HG03060 (cell line): ENCODE results near the gene TCAF1.

Experiments used
- ATAC-seq: cut with Tn5 transposase; IDR thresholded peaks from one replicate; pipeline ENCODE4 v1.9.1; 2021; ENCODE audit warnings: low read depth, moderate number of reproducible peaks; ENCODE audit not compliant: unreplicated experiment

The TCAF1 gene, protein sequence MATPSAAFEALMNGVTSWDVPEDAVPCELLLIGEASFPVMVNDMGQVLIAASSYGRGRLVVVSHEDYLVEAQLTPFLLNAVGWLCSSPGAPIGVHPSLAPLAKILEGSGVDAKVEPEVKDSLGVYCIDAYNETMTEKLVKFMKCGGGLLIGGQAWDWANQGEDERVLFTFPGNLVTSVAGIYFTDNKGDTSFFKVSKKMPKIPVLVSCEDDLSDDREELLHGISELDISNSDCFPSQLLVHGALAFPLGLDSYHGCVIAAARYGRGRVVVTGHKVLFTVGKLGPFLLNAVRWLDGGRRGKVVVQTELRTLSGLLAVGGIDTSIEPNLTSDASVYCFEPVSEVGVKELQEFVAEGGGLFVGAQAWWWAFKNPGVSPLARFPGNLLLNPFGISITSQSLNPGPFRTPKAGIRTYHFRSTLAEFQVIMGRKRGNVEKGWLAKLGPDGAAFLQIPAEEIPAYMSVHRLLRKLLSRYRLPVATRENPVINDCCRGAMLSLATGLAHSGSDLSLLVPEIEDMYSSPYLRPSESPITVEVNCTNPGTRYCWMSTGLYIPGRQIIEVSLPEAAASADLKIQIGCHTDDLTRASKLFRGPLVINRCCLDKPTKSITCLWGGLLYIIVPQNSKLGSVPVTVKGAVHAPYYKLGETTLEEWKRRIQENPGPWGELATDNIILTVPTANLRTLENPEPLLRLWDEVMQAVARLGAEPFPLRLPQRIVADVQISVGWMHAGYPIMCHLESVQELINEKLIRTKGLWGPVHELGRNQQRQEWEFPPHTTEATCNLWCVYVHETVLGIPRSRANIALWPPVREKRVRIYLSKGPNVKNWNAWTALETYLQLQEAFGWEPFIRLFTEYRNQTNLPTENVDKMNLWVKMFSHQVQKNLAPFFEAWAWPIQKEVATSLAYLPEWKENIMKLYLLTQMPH

DNA sequence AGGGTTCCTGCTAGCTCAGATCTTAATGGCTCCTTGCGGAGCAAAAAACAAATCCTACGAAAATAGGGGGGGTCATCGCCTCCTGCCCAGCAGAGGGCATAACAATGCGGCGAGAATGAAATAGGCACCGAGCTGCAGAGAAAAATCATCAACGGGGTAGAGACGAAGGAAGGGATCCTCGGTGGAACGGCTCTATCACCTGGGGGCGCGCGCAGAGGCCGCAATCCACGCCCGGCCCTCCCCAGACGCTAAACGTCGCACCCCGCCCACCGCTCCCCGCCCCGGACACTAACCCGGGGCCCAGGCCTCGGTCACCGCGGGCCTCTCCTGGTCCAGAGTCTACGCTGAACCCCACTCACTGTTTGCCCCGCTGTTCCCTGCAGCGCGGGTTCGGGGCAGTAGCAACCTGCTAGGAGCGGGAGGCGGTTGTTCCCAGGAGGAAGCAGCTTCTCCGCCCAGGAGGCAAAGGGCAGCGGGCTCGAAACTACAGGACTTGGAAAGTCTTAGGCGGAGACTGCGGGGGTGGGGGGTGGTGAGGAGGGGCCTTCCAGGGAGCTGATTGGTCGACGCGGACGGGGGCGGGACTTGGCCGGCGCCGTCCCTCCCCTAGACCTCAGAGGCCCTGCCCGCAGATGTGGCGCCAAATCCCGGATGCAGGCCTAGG lies at the start of gene TCAF1:
Gene TCAF1 (minus strand): TSS at position 509 of the 664 bp plus-strand sequence. CDS start 25,568 bp downstream, outside the sequence.
- ATAC-seq, result peak; percentile 47

- no peak for ATAC-seq
These were observed 46.8 kb upstream of the TCAF1 start for GRCh38 chr7:143948733-143949132.

- ATAC-seq, result no peak
These were observed 45.1 kb upstream of the TCAF1 start for GRCh38 chr7:143947111-143947510.

GRCh38 chr7:143945423-143945822 lies 43.4 kb upstream of the TCAF1 start:
- no peak for ATAC-seq

- no peak for ATAC-seq
These were observed 36.6 kb upstream of the TCAF1 start for GRCh38 chr7:143938379-143939243.

DNA sequence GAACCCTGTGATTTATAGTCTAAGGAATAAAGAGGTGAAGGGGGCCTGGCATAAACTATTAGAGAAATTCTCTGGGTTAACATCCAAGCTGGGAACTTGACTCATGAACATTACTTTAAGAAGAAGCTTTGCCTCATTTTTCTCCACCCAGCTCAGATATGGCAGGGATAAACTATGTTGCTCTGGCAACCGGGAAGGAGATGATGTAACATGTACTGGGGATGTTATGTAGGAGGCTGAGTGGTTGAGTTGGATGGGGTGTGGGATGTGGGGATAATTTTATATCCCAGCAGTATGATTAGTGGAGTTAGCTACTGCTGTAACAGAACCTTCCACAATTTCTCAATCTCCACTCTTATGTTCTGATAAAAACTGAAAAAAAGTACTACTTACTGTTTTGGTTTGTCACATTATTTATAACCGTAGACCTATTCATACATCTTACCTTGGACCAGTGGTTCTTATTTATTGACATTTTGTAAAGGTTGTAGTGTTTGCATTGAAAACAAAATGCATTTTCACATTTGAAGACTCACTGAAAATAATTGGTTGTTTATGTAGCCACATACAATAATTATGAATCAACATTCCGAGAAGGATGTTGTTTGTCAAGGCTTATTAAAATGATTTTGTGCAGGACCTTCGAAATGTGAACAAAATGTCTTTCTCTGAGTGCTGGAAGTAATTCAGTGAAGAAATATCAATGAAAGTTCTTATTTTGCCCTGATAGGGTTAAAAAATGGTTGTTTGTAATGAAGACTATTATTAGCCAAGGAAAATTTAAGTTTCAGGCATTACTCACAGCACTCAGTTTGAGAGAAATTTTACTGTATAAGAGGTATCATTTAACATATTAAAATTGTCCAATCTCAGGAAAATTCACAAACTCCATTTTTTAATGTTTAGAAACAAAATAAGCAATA lies 34.4 kb upstream of the TCAF1 start:
- no peak for ATAC-seq

DNA sequence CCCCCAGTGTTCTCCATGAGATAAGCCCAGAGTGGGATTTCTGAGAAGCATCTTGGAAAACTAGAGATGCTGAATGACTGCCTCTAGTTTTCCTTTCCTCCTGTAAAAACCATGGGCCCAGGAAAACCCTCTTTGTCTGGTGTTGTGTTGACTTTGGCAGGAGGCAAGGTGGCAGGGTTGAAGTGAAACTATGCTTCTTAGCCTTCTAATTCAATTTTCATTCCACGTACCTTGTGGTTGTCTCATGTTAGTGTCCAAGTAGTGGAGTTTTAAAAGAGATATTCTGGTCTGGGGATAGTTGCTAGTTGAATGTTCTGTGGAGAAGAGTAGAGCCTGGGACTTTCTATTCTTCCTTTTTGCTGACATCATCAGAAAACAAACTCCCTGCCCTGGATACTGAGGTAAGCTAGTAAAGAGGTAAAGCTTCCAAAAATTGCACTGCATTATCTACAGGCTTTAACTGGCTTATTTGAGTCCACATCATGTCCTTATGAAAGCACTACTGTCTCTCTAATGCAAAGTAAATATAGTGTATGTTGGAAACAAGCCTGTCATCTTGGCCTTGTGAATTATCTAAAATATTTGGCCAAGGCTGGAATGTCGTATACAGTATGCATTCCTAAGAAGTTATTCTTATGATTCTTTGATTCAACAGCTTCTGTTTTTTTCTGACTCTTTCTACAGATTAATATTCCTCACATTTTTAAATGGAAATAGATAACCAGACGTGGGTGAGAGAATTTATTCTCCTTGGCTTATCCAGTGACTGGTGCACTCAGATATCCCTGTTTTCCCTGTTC lies 32.8 kb upstream of the TCAF1 start, which contains the start of gene OR2F2:
Gene OR2F2 (plus strand): TSS at position 708 of the 800 bp plus-strand sequence. CDS start 0 bp downstream, at position 708.
- ATAC-seq, result no peak

DNA sequence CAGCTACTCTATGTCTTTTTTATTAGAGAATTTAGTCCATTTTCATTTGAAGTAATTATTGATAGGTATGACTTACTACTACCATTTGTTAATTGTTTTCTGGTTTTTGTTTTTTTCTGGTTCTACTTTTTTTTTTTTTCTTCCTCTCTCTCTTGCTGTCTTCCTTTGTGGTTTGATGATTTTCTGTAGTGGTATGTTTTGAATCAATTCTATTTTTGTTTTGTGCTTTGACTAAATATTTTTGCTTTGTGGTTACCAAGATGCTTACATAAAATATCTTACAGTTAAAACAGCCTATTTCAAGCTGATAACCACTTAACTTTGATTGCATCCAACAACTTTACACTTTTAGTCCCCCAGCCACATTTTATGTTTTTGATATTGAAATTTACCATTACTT lies 29.8 kb upstream of the TCAF1 start:
- no peak for ATAC-seq

DNA sequence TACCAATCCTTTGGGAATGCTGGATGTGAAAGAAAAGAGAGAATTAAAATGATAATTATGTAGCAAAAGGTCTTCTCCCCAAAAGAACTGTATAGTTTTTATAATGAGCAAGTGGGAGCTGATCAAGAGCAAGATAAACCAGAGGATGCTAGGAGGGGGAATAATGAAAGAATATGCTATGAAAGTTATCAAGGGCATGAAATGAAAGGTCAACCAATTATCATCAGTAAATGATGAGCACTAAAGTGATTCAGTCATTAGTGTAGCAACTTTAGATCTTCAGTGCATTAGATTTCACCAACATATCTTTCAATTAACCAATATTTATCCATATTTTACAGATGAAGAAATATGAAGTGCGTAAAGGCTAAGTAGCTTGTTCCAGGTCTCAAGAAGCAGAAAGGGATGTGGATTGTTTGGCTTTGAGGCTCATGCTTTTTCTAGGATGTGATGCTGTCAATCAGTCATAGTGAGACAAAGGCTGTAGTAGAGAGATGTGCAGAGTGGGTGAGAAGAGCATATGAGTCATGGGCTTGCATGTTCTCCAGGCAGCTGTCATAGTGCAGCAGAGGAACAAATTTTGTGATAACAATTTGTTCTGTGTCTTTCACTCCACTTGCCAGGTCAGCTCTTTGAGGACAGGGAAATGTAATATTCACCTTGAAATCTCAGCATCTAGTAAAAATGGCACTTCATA lies 27.4 kb upstream of the TCAF1 start:
- ATAC-seq, result peak; percentile 50

GRCh38 chr7:143924851-143925250 lies 22.9 kb upstream of the TCAF1 start:
- no peak for ATAC-seq

GRCh38 chr7:143914938-143915652 lies 13.1 kb upstream of the TCAF1 start:
- no peak for ATAC-seq

- no peak for ATAC-seq
These were observed 12.1 kb upstream of the TCAF1 start for GRCh38 chr7:143913945-143914615.

GRCh38 chr7:143910473-143911248 lies 8.7 kb upstream of the TCAF1 start:
- no peak for ATAC-seq

GRCh38 chr7:143909863-143910262 lies 7.9 kb upstream of the TCAF1 start:
- ATAC-seq, result no peak

DNA sequence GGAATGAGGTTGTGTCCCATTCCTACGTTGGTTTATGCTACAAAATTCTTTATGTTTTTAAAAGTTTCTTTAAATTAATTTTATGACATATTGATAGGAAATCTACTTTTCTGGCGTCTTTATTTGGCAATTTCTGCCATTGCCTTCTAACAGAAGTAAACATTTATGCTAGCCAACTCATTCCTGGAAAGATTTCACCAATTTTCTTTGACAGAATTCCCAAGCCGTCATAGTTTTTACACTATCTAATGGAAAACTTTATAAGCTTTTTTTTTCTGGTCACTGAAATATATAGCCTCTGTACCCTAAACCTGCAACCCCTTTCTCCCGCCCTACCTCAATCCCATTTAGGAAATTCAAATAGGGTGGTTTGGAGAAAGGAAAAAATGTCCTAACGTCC lies 6.1 kb upstream of the TCAF1 start:
- no peak for ATAC-seq
